ENCODE measurements around the gene PDE11A.
"Not testable (repeated sequence)": the region's sequence is repeated elsewhere in the genome, so short reads cannot be mapped to it uniquely, and the experiment has no call there.

Gene PDE11A

GRCh38 chr2:178008636-178009289, 63.8 kb downstream of the PDE11A start:
- peak; percentile 43 for DNase-seq

- no peak for DNase-seq
These were observed 65.9 kb downstream of the PDE11A start for GRCh38 chr2:178006710-178007109.

GRCh38 chr2:178005756-178006155, 66.8 kb downstream of the PDE11A start:
- DNase-seq, result no peak

- DNase-seq, result no peak
These were observed 70.5 kb downstream of the PDE11A start for GRCh38 chr2:178002038-178002437.

GRCh38 chr2:177998996-177999395, 73.6 kb downstream of the PDE11A start:
- DNase-seq, result no peak

GRCh38 chr2:177998006-177998405, 74.6 kb downstream of the PDE11A start:
- DNase-seq, result no peak

- DNase-seq, result no peak
These were observed 79.6 kb downstream of the PDE11A start for GRCh38 chr2:177992992-177993391.

GRCh38 chr2:177989029-177989885, 83.3 kb downstream of the PDE11A start:
- no peak for DNase-seq

GRCh38 chr2:177984749-177985148, 87.8 kb downstream of the PDE11A start:
- DNase-seq, result no peak

GRCh38 chr2:177983183-177983788, 89.3 kb downstream of the PDE11A start:
- peak; percentile 8 for DNase-seq

GRCh38 chr2:177972782-177973181, 99.8 kb downstream of the PDE11A start:
- DNase-seq, result no peak

GRCh38 chr2:177972123-177972522, 100.5 kb downstream of the PDE11A start:
- DNase-seq, result no peak

GRCh38 chr2:177970670-177971454, 101.7 kb downstream of the PDE11A start:
- DNase-seq, result no peak

- DNase-seq, result no peak
These were observed 107.7 kb downstream of the PDE11A start for GRCh38 chr2:177964892-177965291.

- no peak for DNase-seq
These were observed 120.4 kb downstream of the PDE11A start for GRCh38 chr2:177952151-177952550.

- not testable (repeated sequence) for DNase-seq
These were observed 125.0 kb downstream of the PDE11A start for GRCh38 chr2:177947598-177947997.

GRCh38 chr2:177944530-177944929, 128.0 kb downstream of the PDE11A start:
- DNase-seq, result not testable (repeated sequence)

GRCh38 chr2:177942731-177943130, 129.8 kb downstream of the PDE11A start:
- DNase-seq, result no peak

- DNase-seq, result no peak
These were observed 133.4 kb downstream of the PDE11A start for GRCh38 chr2:177939211-177939610.

- DNase-seq, result no peak
These were observed 141.7 kb downstream of the PDE11A start for GRCh38 chr2:177930916-177931315.

- DNase-seq, result peak; percentile 17
These were observed 142.7 kb downstream of the PDE11A start for GRCh38 chr2:177929662-177930522.

GRCh38 chr2:177923323-177923722, 149.3 kb downstream of the PDE11A start:
- DNase-seq, result no peak

Data from NCI-H1417 treated with DMSO at 0.1 percent for 48 hours (cell line).